ENCODE data around the gene INHBB. TPM values are rescaled to one million over a fixed set of nuclear protein-coding genes. Genes with fewer than 3 reads are reported as not detected.

The INHBB gene
- total and polyA plus RNA-seq, 2 of the 4 experiments (the other 2 are of a cell fraction) = 0.18 to 0.92 TPM

GRCh38 chr2:120332384-120332783, 13.6 kb upstream of the INHBB start (continued):
- TF ChIP-seq CTCF (conservative IDR thresholded peaks at IDR 0.05; ENCODE audit: low read depth, low read length) (no peak), RAD21 (IDR thresholded peaks at IDR 0.05; ENCODE audit: low read length) (no peak), SMC3 (IDR thresholded peaks at IDR 0.05; ENCODE audit: low read depth, low read length) (no peak), MAFK (IDR thresholded peaks at IDR 0.05; ENCODE audit: low read depth, low read length) (no peak), POLR2A (IDR thresholded peaks at IDR 0.05; ENCODE audit: low read depth, low read length) (no peak), RFX5 (IDR thresholded peaks at IDR 0.05; ENCODE audit: low read depth, low read length) (no peak)

- H3K56ac ChIP-seq (ENCODE audit: extremely low read depth, insufficient read depth, low read length) = no peak overlapping the region
- ChIA-PET CTCF (no interaction called here), POLR2A (ENCODE audit: unreplicated experiment) (no interaction called here)
- no peak overlapping the region for H2AFZ ChIP-seq (replicated peaks; ENCODE audit: low read length, poor library complexity)
- ATAC-seq (ENCODE audit: low read depth) = no peak
- no peak overlapping the region for H3K4me2 ChIP-seq (ENCODE audit: low read depth, low read length)
- H2BK20ac ChIP-seq (ENCODE audit: low read depth, low read length) = no peak overlapping the region
- H3K4me3 ChIP-seq (ENCODE audit: insufficient read depth, low read depth, low read length) = no peak overlapping the region
- no peaks in the 10 kb centered on the region for H3K9me1 ChIP-seq (ENCODE audit: insufficient read depth, low read length)
- no peak overlapping the region for H2BK120ac ChIP-seq (ENCODE audit: low read depth, low read length)
- no peak overlapping the region for H3K9ac ChIP-seq (ENCODE audit: low read depth, low read length)
- H3K14ac ChIP-seq (replicated peaks; ENCODE audit: low read depth, low read length) = no peak overlapping the region
- H3K4me1 ChIP-seq (ENCODE audit: control insufficient read depth, insufficient read depth, low read length) = peaks cover 1% of the 10 kb centered on the region; the same call in 1 of the 2 replicates
- dilution Hi-C loops (cut with HindIII; ENCODE audit: low sequenced_read_pairs, unreplicated experiment) (no loop called here), in situ Hi-C loops (cut with MboI; ENCODE audit: low sequenced_read_pairs) (loop anchor here (25.0 kb wide), 1 partner anchor 478 kb away; no protein-coding TSS in a partner anchor), intact Hi-C loops (cut with micrococcal nuclease) (no loop called here)
- H4K20me1 ChIP-seq (ENCODE audit: insufficient read depth, low read length) = no peaks in the 10 kb centered on the region
- H2BK15ac ChIP-seq (ENCODE audit: low read depth, low read length) = no peak overlapping the region
- H2AK5ac ChIP-seq (ENCODE audit: low read depth, low read length) = no peak overlapping the region
- DNase-seq = no peak
- no peaks in the 10 kb centered on the region for H3K36me3 ChIP-seq (ENCODE audit: control insufficient read depth, insufficient read depth, low read length)
- no peak overlapping the region for H3K18ac ChIP-seq (ENCODE audit: low read depth, low read length)
- H3K9me3 ChIP-seq (ENCODE audit: control insufficient read depth, insufficient read depth, low read length) = peaks cover 2% of the 10 kb centered on the region; the same call in 1 of the 2 replicates
- no peak overlapping the region for H3K27ac ChIP-seq (ENCODE audit: insufficient read depth, low read length)
- peaks cover 72% of the 10 kb centered on the region for H3K27me3 ChIP-seq (ENCODE audit: control insufficient read depth, insufficient read depth, low read length)
- no peaks in the 10 kb centered on the region for H3K79me1 ChIP-seq (ENCODE audit: low read depth in 1 of 2, low read length in 2 of 2)
- H3K23ac ChIP-seq (ENCODE audit: low read depth, low read length) = no peak overlapping the region
- no peak overlapping the region for H4K5ac ChIP-seq (ENCODE audit: low read depth, low read length)
- WGBS, 2 experiments (ENCODE audit: extremely low coverage in 2 of 2, insufficient read length in 1 of 2) = no CpG with 5 or more reads among the region's 1 CpG
- BruUV-seq (replicated peaks) = no TSS peak
- no peak overlapping the region for H2BK5ac ChIP-seq (ENCODE audit: low read depth, low read length, poor library complexity, severe bottlenecking)
- H4K91ac ChIP-seq (ENCODE audit: insufficient read depth, low read depth, low read length) = no peak overlapping the region
- H3K4ac ChIP-seq (ENCODE audit: low read depth, low read length) = no peak overlapping the region
- H4K8ac ChIP-seq (ENCODE audit: low read depth in 2 of 2, low read length in 2 of 2) = no peak overlapping the region
- H2AK9ac ChIP-seq (replicated peaks; ENCODE audit: low read depth, low read length, poor library complexity) = no peak overlapping the region
- TF ChIP-seq CTCF (conservative IDR thresholded peaks at IDR 0.05; ENCODE audit: low read depth, low read length) = no peak
- TF ChIP-seq SMC3 (IDR thresholded peaks at IDR 0.05; ENCODE audit: low read depth, low read length) = no peak
- no peak for TF ChIP-seq MAFK (IDR thresholded peaks at IDR 0.05; ENCODE audit: low read depth, low read length)
- no peak for TF ChIP-seq RCOR1 (IDR thresholded peaks at IDR 0.05; ENCODE audit: insufficient replicate concordance, low read length)
- no peak for TF ChIP-seq USF2 (IDR thresholded peaks at IDR 0.05; ENCODE audit: low read depth, low read length)
- TF ChIP-seq CEBPB (IDR thresholded peaks at IDR 0.05; ENCODE audit: low read depth, low read length) = no peak
- no peak for TF ChIP-seq FOS (IDR thresholded peaks at IDR 0.05; ENCODE audit: low read depth, low read length)
- TF ChIP-seq RAD21 (IDR thresholded peaks at IDR 0.05; ENCODE audit: low read length) = no peak
- no peak for TF ChIP-seq RFX5 (IDR thresholded peaks at IDR 0.05; ENCODE audit: low read depth, low read length)
- TF ChIP-seq NFE2L2 (IDR thresholded peaks at IDR 0.05; ENCODE audit: low read depth, low read length) = no peak
Measured at GRCh38 chr2:120334068-120334467, 11.9 kb upstream of the INHBB start.

Data from IMR-90 (cell line).